Thyroid gland (tissue), 4 donors: Measurements from ENCODE around the gene CHCHD6.

Experiments used
- POLR2A ChIP-seq, 2 donors: fragments of 450-650 bp; IDR thresholded peaks; one replicate each; pipeline ENCODE4 v1.6.1; 2017; ENCODE audit warnings: antibody characterized with exemption in 2 of 2, mild to moderate bottlenecking in 2 of 2, moderate library complexity in 1 of 2
- TF ChIP-seq, protein P1 (sequence below), 6 experiments: fragments of 200-600 bp in 3 of 6; fragments of 450-650 bp in 3 of 6; sonication (generic) in 3 of 6; IDR thresholded peaks; one replicate each; pipeline ENCODE4 v1.5.1; 2016 to 2019; ENCODE audit warnings: antibody characterized with exemption in 6 of 6, mild to moderate bottlenecking in 2 of 6, inconsistent platforms in 1 of 6, moderate library complexity in 1 of 6

DNA sequence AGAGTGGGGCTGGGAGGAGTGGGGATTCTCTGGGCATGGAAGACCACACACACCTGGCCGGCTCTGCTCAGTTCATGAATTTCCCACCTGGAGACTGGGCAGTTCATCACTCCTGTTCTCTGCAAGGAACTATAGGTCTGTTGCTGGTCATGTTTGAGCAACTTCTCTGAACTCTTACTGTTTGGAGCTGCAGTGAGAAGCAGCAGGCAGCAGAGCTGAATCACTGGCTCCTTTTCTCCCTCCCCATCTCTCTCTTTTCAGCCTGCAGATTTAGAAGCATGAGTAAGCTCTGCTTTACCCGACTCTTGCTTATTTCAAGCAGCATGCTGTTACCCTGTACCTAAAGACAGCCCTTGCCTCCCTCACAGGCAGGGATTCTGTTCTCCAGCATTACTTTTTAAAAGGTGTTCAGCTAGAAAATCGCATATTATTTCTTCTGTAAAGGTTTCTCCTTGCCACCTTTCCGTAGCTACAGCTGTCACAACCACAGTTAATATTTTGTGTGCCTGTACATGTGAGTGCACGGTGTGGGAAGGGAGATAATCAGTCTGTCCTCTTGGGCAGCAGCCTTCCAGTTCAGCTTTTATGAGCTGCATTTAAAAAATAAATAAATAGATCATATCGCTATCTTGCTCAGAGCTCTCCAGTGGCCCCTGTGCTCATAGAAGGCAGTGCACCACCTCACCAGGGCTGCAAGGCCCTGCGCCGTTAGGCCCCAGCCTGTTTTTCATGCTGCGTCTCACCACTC is 131.6 kb downstream of the CHCHD6 start:
- TF ChIP-seq, protein P1, sequence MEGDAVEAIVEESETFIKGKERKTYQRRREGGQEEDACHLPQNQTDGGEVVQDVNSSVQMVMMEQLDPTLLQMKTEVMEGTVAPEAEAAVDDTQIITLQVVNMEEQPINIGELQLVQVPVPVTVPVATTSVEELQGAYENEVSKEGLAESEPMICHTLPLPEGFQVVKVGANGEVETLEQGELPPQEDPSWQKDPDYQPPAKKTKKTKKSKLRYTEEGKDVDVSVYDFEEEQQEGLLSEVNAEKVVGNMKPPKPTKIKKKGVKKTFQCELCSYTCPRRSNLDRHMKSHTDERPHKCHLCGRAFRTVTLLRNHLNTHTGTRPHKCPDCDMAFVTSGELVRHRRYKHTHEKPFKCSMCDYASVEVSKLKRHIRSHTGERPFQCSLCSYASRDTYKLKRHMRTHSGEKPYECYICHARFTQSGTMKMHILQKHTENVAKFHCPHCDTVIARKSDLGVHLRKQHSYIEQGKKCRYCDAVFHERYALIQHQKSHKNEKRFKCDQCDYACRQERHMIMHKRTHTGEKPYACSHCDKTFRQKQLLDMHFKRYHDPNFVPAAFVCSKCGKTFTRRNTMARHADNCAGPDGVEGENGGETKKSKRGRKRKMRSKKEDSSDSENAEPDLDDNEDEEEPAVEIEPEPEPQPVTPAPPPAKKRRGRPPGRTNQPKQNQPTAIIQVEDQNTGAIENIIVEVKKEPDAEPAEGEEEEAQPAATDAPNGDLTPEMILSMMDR (IDR thresholded peaks at IDR 0.05): no peak
- no peak for TF ChIP-seq POLR2A (IDR thresholded peaks at IDR 0.05)
